ENCODE data around the gene ZNF132.

GRCh38 chr19:58385891-58386575 is 53.9 kb downstream of the ZNF132 start:
- TF ChIP-seq CTCF (IDR thresholded peaks at IDR 0.05) (no peak), POLR2A (IDR thresholded peaks at IDR 0.05) (no peak), POLR2AphosphoS5 (IDR thresholded peaks at IDR 0.05) (no peak)

Measured in gastroesophageal sphincter (tissue), 3 donors.